MM.1S (cell line): ENCODE data around the gene STING1.

Experiments used
- CTCF ChIP-seq: fragments of 300-600 bp; sonication (generic); IDR thresholded peaks from 2 replicates; pipeline ENCODE4 v1.5.1; 2016; ENCODE audit warnings: antibody characterized with exemption, low read length, mixed read lengths
- EZH2 ChIP-seq: fragments of 300-600 bp; sonication (generic); optimal IDR thresholded peaks from 2 replicates; pipeline ENCODE3; 2017; ENCODE audit warnings: low read depth, mild to moderate bottlenecking, antibody characterized with exemption, low read length, mixed read lengths
- EZH2phosphoT487 ChIP-seq: fragments of 300-600 bp; sonication (generic); IDR thresholded peaks from 2 replicates; pipeline ENCODE4 v1.6.1; 2018; ENCODE audit warnings: antibody characterized with exemption, low read length

DNA sequence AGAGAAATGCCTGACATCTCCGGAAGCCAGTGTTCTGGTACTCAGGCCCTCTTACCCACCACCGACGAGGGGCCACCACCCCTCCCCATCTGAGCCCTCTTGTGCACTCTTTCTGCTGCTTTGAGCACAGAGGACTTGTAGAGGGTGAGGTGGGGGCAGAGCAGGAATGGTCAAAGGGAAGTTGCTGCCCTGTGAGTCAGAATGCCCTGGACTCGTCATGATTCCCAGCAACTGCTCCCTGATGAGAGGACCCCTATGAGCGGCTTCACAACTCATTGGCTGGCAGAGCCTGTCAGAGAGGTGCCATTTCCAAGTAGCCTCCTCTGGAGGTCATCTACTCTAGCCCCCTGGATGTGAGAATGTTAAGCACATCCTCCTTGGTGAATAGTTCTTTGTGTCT is 20.9 kb downstream of the STING1 start:
- TF ChIP-seq CTCF (no peak), EZH2 (no peak), EZH2phosphoT487 (no peak)
